CD4-positive, alpha-beta T cell treated with Interferon gamma for 1 hour (primary cell): ENCODE data around the gene C16orf89.
"Not testable (repeated sequence)": the region's sequence is repeated elsewhere in the genome, so short reads cannot be mapped to it uniquely, and the experiment has no call there.

Experiments
- DNase-seq: peaks from one replicate; pipeline ENCODE4 v3.0.0-alpha.2; 2020

The C16orf89 gene

DNA sequence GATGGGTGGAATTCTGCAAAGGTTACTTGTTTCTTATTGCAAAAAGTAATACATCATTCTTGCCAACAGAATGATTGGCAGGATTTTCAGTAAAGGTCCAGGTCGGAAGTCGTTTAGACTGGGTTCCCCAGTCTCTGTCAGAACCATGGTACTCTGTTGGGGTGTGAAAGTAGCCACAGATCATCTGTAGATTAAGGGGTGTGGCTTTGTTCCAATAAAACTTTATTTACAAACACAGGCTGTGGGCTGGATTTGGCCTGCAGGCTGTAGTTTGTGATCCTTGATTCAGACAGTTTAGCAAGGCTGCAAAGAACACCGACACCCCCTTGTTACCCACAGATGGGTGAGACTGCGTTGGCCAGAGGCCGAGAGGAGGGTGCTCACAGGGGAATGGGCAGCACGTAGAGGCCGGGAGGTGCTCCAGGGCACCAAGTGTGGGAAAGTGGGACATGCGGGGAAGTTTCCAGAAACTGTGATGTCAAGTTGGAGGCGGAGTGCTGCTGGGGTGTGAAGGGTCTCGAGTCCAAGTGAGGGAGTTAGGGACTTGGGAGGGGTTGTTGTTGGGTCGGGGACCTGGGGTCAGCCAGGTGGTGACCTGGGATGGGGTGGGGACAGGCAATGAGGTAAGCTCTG is 18.5 kb upstream of the C16orf89 start:
- DNase-seq: not testable (repeated sequence)

DNA sequence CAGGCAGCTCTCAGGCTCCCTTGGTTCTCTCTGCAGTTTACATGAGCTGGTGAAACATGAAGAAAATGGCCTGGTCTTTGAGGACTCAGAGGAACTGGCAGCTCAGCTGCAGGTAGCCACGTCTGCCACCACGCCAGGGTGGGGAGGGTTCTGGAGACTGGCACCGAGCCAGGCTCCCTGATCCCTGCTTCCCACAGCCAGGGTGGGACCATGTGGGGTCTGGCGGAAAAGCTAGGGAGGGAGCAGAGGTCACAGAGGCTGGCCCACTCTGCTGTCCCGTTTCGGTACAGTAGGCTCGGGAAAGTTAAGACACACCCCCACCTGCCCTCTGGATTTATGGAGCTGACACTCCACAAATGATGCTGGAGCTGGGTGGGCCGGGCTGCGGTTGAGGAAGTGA is 17.9 kb upstream of the C16orf89 start:
- not testable (repeated sequence) for DNase-seq

DNA sequence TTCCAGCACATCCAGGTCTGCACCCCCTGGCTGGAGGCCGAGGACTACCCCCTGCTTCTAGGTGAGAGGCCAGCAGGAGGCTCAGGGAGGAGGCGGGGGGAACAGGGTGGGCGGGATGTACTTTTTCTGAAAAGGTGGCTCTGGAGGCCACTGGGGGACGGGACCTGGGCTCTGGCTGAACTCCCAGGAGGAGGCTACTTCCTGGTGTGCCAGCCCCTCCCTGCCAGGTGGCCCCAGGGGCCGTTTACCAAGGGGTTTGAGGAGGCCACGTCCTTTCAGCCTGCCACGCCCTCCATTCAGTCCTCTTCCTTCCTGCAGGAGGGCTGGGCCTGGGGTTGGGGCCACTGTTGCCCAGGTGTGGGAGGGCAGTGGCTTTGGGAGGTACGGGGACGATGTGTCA is 15.2 kb upstream of the C16orf89 start:
- not testable (repeated sequence) for DNase-seq

DNA sequence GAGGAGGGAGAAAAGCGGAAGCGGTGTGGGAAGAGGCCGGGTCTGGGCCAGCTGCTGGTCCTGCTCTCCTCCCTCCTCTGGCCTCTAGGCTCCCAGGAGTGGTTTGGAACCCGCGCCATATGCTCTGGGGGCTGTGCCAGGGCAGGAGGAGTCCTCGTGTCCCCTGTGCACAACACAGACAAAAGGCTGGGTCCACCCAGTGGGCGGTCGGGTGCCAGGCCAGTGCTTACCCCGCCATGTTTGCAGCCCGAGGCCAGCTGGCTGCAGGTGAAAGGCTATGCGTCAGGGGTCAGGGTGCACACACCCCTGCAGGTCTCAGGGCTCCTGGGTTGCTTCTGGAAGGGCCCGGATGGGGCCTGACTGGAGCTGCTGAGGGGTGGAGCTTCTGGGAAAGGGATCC is 14.7 kb upstream of the C16orf89 start:
- not testable (repeated sequence) for DNase-seq

- no peak for DNase-seq
Observed at GRCh38 chr16:5078626-5079025, 12.9 kb upstream of the C16orf89 start.

DNA sequence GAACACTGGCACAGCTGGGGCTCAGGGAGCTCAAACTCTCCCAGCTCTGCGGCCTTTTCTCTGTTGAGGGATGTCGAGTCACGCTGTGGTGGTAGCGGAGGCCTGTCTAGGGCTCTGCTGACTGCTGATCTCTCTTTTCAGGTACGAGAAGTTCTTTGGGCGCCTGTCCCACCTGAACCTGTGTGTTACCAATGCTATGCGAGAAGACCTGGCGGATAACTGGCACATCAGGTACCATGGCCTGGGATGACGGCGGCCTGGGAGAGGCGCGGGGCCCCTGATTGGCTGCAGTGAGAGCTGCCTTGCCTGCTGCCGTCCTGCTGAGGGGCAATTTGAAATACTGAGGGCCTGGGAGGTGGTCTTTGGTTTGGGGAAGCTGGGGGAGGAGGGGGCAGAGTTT is 11.5 kb upstream of the C16orf89 start:
- DNase-seq: no peak

- DNase-seq: no peak
Observed at GRCh38 chr16:5075637-5076036, 9.9 kb upstream of the C16orf89 start.

DNA sequence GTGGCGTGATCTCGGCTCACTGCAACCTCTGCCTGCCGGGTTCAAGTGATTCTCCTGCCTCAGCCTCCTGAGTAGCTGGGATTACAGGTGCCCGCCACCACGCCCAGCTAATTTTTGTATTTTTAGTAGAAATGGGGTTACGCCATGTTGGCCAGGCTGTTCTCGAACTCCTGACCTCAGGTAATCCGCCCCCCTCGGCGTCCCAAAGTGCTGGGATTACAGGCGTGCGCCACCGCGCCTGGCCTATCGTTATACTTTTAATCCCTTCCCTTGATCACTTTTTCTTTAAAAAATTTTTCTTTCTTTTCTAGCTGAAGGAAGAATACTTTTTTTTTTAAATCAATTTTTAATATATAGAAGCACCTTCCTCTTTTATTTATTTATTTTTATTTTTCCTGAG is 8.0 kb upstream of the C16orf89 start:
- DNase-seq: not testable (repeated sequence)

DNA sequence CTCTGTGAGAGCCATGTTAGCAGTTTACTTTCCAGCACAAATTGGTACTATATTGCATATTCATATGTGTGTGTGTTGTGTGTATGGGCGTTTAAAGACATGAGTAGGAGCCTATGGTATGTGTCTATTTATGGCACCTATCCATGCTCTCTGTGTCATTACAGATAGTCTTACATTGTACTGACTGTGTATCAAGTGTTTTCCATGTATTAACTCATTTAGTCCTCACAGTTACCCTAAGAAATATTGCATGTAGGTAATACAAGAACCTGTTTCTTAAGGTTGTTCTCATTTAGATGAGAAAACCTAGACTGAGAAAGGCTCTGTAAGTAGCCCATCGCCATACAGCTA is 7.5 kb upstream of the C16orf89 start:
- DNase-seq: no peak

DNA sequence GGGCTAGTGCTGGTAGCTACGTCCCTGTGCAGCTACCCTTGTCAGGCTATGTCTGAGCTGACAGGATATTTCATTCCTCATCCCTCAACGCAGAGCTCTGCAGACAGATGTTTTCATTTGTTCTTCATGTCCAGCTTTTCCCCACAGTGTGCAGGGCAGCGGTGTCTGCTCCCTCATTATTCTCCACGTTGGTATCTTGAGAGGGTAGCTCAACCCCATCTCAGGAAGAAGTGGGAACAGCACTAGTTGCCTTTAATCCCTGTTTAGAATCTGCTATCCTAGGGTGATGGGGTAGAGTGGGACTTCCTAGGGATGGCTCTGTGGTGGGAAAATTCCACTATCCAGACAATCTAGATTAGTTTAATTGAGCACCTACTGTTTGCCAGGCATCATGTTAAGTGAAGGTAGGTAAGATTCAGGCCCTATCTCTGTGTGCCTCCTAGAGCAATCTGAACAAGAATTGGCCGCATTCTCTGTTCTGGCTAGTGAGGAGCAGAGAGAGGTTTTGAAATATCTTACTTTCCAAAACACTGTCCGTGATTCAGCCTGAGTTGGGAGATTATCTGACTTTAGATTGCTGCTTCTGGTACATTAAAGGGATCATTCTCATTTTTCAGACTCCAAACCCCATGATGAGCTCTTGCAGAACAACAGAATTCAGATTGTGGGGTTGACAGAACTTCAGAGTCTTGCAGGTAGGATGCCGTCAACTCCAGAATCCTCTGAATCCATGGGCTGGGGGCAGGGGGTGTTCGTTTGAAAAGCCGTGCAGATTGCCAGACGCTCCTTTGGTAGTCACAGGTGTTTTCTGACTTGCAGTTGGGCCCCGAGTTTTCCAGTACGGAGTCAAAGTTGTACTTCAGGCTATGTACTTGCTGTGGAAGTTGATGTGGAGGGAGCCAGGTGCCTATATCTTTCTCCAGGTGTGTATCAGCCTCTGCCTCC is 6.8 kb upstream of the C16orf89 start:
- no peak for DNase-seq

DNA sequence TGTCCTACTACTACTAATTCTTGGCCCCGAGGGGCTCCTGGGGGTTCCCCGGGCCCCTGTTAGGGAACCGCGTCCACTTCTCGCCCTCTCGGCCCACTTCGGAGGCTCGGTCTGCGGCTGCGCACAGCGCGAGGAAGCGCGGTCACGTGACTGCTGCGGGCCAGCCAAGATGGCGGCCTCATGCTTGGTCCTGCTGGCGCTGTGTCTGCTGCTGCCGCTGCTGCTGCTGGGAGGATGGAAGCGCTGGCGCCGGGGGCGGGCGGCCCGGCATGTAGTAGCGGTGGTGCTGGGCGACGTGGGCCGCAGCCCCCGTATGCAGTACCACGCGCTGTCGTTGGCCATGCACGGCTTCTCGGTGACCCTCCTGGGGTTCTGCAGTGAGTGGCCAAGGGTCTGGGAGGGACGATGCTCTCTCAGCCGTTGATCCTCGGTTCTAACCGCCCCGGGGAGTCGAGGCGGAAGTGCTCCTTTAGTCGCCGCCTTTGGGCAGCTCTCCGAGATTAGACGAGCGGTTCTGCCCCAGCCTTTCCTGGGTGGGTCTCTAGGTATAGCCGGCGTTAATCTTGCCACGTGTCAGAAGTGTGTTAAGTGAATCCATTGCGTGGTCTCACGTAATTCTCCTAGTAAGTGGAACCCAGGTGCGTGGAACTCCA is 6.1 kb upstream of the C16orf89 start, which contains the start of gene ALG1:
Gene ALG1, plus strand, starts transcription at position 163 of the 653 bp plus-strand sequence. Its CDS starts 7 bp downstream, at position 170.
- DNase-seq: peak; percentile 89

GRCh38 chr16:5071341-5071680 is 5.6 kb upstream of the C16orf89 start:
- no peak for DNase-seq

- DNase-seq: no peak
Observed at GRCh38 chr16:5070431-5071186, 4.9 kb upstream of the C16orf89 start.

- DNase-seq: no peak
Observed at GRCh38 chr16:5069854-5070253, 4.1 kb upstream of the C16orf89 start.

DNA sequence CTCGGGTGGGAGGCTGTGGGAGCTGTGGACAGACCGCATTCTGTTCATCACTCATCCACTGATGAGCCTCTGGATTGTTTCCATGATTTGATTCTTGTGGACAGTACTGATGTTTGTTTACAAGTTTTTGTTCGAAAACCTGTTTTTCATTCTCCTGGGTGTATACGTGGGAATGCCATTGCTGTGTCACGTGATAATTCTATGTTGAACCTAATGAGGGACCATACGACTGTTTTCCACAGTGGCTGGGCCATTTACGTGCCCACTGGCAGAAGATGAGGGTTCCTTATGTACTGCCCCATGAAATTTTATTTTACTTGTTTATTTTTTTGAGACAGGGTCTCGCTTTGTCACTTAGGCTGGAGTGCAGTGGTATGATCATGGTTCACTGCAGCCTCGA is 3.3 kb upstream of the C16orf89 start:
- no peak for DNase-seq

DNA sequence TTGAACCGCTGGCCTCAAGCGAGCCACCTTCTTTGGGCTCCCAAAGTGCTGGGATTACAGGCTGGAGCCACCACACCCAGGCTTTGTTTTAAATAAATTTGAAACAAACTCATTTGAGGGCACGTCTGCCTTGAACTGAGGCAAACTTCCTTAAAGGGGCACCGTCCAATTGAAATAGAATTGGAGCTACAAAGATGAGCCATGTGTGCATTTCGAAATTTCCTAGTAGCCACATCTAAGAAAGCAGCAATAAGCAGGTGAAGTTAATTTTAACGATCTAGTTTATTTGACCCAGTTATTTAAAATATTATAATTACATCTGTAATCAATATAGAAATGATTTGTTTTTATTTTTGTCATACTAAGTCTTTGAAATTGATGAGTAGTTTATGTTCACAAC is 755 bp upstream of the C16orf89 start:
- no peak for DNase-seq

GRCh38 chr16:5065326-5065725 is 430 bp downstream of the C16orf89 start:
- no peak for DNase-seq

GRCh38 chr16:5064915-5065314 is 841 bp downstream of the C16orf89 start:
- no peak for DNase-seq

DNA sequence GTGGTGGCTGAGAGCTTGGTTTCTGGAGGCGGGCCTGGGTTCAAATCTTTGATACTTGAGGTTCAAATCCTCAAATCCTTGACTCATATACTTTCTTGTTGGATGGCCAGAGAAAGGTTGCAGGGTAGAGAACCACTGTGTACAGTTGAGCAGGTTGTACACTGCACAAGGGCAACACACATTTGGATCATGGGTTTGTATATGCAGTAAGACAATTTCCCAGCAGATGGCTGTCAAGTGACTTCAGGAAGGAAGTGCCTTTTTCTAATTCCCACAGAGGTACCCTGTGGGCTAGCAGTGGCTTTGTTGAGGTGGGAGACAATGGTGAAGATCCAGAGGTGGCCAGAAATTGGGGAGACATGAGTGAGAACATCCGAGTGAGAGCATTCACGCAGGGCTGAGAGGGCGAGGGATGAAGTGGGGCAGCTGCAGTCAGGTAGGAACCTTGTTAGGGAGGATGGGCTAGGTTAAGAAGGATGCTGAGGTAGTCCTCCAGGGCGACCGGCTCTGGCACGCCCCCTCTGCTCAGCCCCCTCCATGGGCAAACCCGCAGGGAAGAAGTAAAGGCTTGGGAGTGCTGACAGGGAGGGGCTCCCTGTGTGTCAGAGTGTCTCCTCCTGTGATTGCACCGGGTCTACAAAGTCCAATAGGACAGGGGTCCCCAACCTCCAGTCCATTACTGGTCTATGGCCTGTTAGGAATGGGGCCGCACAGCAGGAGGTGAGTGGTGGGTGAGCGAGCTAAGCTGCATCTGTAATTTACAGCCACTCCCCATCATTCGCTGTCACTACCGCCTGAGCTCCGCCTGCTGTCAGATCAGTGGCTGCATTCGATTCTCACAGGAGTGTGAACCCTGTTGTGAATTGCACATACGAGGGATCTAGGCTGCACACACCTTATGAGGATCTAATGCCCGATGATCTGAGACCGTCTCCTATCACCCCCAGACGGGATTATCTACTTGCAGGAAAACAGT is 2.7 kb downstream of the C16orf89 start:
- no peak for DNase-seq

DNA sequence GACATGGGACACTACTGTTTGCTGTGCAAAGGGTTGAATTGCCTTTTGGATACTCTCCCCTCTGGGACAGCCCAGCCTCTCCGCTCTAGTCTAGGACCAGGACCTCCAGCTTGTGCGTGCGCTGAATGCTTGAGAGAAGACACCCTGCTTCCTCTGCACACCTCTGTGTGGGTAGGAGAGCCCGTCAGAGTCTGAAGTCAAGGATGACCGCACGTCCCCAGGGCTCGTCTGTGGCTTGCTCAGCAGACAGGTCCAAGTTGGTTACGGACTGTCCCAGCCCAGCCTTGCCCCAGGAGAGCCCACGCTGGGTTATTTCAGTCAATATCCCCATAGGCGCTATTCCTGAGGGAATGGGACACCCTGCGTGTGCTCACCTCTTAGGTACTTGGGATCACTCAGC is 3.7 kb downstream of the C16orf89 start:
- no peak for DNase-seq

- DNase-seq: no peak
Observed at GRCh38 chr16:5060073-5060641, 5.6 kb downstream of the C16orf89 start.
